ENCODE results near the gene RNF217. TPM values are rescaled to one million over a fixed set of nuclear protein-coding genes. Genes with fewer than 3 reads are reported as not detected.
A peak's percentile ranks its signal among the peaks of the same experiment; 100 is the strongest.
"Not testable (repeated sequence)": the region's sequence is repeated elsewhere in the genome, so short reads cannot be mapped to it uniquely, and the experiment has no call there.

Gene RNF217, protein sequence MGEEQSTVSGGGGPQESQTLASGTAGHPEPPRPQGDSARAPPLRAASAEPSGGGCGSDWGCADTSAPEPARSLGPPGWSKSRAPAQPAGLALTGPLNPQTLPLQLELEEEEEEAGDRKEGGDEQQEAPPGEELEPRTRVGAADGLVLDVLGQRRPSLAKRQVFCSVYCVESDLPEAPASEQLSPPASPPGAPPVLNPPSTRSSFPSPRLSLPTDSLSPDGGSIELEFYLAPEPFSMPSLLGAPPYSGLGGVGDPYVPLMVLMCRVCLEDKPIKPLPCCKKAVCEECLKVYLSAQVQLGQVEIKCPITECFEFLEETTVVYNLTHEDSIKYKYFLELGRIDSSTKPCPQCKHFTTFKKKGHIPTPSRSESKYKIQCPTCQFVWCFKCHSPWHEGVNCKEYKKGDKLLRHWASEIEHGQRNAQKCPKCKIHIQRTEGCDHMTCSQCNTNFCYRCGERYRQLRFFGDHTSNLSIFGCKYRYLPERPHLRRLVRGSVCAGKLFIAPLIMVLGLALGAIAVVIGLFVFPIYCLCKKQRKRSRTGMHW
- not detected in 2 replicates for total RNA-seq

DNA sequence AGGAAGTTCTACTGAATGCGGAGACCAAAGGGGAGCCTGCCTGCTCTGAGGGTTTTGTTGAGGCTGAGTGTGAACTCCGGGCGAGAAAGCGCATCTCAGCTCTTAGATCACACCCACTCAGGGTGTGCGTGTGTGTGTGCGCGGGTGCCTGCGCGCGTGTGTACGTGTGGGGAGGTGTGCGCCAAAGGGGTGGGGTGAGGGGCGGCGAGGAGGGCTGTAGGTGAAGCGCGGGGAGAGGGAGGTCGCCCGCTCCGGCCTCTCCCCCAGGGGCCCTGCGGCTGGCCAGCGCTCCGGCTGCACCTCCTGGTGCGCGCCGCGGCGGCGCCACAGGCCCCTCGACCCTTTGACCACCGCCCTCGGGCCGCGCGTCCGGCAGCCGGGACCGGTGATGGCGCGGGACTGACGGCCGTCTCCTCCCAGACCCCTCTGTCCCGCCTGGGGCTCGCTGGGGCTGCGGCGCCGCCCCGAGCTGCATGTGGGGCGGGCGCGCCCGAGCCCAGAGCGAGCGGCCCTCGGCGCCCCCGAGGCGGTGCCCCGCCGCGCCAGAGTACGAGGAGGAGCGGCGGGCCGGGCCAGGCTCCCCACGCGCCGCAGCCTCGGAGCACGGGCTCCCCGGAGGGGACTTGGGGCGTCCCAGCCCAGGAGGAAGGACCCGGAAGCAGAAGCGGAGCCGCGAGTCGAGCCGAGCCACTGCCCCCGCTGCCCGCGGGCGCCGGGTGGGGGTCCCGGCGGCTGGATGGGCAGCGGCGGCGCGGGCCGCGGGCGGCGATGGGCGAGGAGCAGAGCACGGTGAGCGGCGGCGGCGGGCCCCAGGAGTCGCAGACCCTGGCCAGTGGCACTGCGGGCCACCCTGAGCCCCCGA, at the start of gene RNF217:
TSS of gene RNF217 (plus strand) at position 661 of the 862 bp plus-strand sequence. CDS start at position 769, 108 bp downstream.
- POLR2A ChIA-PET, result no interaction called here
- Mint-ChIP-seq H3K9me3 (no peaks in the 10 kb centered on the region), H3K4me3 (peak within 1 kb of the TSS; percentile 47), H3K4me1 (peaks cover 13% of the 10 kb centered on the region), H3K27me3 (peaks cover 28% of the 10 kb centered on the region), H3K27ac (no peak within 1 kb of the TSS), H3K36me3 (ENCODE audit: low read depth) (no peaks in the 10 kb centered on the region)
- CTCF ChIA-PET, result no interaction called here
- TF ChIP-seq CTCF (IDR thresholded peaks at IDR 0.05), result no peak
- ATAC-seq (ENCODE audit: low read depth), result no peak
- no peak for DNase-seq
- intact Hi-C loops (cut with micrococcal nuclease), result no loop called here

- TF ChIP-seq CTCF (IDR thresholded peaks at IDR 0.05), result no peak
- POLR2A ChIA-PET, result no interaction called here
- Mint-ChIP-seq H3K4me1 (no peaks in the 10 kb centered on the region), H3K9me3 (no peaks in the 10 kb centered on the region), H3K27me3 (no peaks in the 10 kb centered on the region), H3K4me3 (no peak overlapping the region), H3K27ac (no peak overlapping the region), H3K36me3 (ENCODE audit: low read depth) (no peaks in the 10 kb centered on the region)
- DNase-seq (no peak), ATAC-seq (ENCODE audit: low read depth) (no peak)
- CTCF ChIA-PET, result no interaction called here
- intact Hi-C loops (cut with micrococcal nuclease), result no loop called here
Measured at GRCh38 chr6:124913056-124913455, 49.2 kb upstream of the RNF217 start.

DNA sequence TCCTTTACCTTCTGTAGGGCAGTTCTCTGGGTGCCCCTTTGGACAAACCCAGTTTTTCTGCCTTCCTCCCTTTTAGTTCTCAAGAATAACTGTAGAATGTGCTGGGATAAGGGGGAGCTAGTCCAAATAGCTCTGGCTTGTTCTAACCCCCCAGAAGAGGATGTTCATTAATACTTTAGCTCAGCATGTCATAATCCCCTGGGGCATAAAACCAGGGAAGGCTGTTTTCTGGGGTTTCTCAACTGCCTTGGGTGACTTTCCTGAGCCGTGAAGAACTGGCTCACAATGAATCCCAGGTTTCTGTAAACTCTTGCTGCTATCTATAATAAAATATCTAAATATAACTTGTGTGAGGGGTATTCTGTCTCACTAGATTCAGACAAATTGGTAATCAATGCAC, 44.5 kb upstream of the RNF217 start:
- DNase-seq (no peak), ATAC-seq (ENCODE audit: low read depth) (no peak)
- H3K27ac Mint-ChIP-seq, result no peak overlapping the region
- H3K27me3 Mint-ChIP-seq, result no peaks in the 10 kb centered on the region
- no peak overlapping the region for H3K4me3 Mint-ChIP-seq
- intact Hi-C loops (cut with micrococcal nuclease), result no loop called here
- H3K36me3 Mint-ChIP-seq (ENCODE audit: low read depth), result no peaks in the 10 kb centered on the region
- ChIA-PET POLR2A (no interaction called here), CTCF (no interaction called here)
- peaks cover 11% of the 10 kb centered on the region for H3K9me3 Mint-ChIP-seq
- H3K4me1 Mint-ChIP-seq, result no peaks in the 10 kb centered on the region
- no peak for TF ChIP-seq CTCF (IDR thresholded peaks at IDR 0.05)

GRCh38 chr6:124919703-124920102, 42.5 kb upstream of the RNF217 start:
- ATAC-seq (ENCODE audit: low read depth); DNase-seq; POLR2A ChIA-PET; H3K27ac Mint-ChIP-seq; H3K36me3 Mint-ChIP-seq (ENCODE audit: low read depth); H3K4me1 Mint-ChIP-seq; H3K27me3 Mint-ChIP-seq; H3K4me3 Mint-ChIP-seq; CTCF ChIA-PET; intact Hi-C loops (cut with micrococcal nuclease): not testable (repeated sequence)
- peaks cover 11% of the 10 kb centered on the region for H3K9me3 Mint-ChIP-seq

- H3K27ac Mint-ChIP-seq, result no peak overlapping the region
- ATAC-seq (ENCODE audit: low read depth) (no peak), DNase-seq (no peak)
- intact Hi-C loops (cut with micrococcal nuclease), result no loop called here
- CTCF ChIA-PET, result no interaction called here
- H3K9me3 Mint-ChIP-seq, result peaks cover 11% of the 10 kb centered on the region
- no peak for TF ChIP-seq CTCF (IDR thresholded peaks at IDR 0.05)
- H3K4me1 Mint-ChIP-seq, result no peaks in the 10 kb centered on the region
- H3K27me3 Mint-ChIP-seq, result no peaks in the 10 kb centered on the region
- no peak overlapping the region for H3K4me3 Mint-ChIP-seq
- POLR2A ChIA-PET, result no interaction called here
- no peaks in the 10 kb centered on the region for H3K36me3 Mint-ChIP-seq (ENCODE audit: low read depth)
Measured at GRCh38 chr6:124924333-124924759, 37.9 kb upstream of the RNF217 start.

Data from activated B cell treated with CpG ODN at 0.5 μM for 24 hours (primary cell).